Central memory CD8-positive, alpha-beta T cell (primary cell): ENCODE measurements around the gene OTUB2.

ENCODE experiments used
- ATAC-seq: fragments of 150-1000 bp; cut with Tn5 transposase; replicated peaks from 2 replicates; pipeline ENCODE4 v1.10.0; 2022; ENCODE audit warnings: mild to moderate bottlenecking, moderate FRiP score, moderate number of reproducible peaks; ENCODE audit not compliant: poor library complexity, severe bottlenecking; ENCODE audit errors: extremely low read depth
- DNase-seq, 2 donors: peaks; one replicate each; pipeline ENCODE4 v3.0.0; 2021; ENCODE audit warnings: low spot score in 2 of 2
- H3K27ac Mint-ChIP-seq: one replicate; pipeline ENCODE4 v1.8.0; 2022; ENCODE audit warnings: low read depth, mild to moderate bottlenecking, moderate library complexity, mixed read lengths
- H3K27me3 Mint-ChIP-seq: one replicate; pipeline ENCODE4 v1.8.0; 2022; ENCODE audit warnings: mixed read lengths
- H3K36me3 Mint-ChIP-seq: one replicate; pipeline ENCODE4 v1.8.0; 2022; ENCODE audit warnings: mild to moderate bottlenecking, moderate library complexity, mixed read lengths; ENCODE audit not compliant: insufficient read depth
- H3K4me1 Mint-ChIP-seq: one replicate; pipeline ENCODE4 v1.8.0; 2022; ENCODE audit warnings: mixed read lengths
- H3K4me3 Mint-ChIP-seq: one replicate; pipeline ENCODE4 v1.8.0; 2022; ENCODE audit warnings: mild to moderate bottlenecking, moderate library complexity, mixed read lengths
- H3K9me3 Mint-ChIP-seq: one replicate; pipeline ENCODE4 v1.8.0; 2022; ENCODE audit warnings: mixed read lengths

The OTUB2 gene

GRCh38 chr14:94029671-94030203, 3.6 kb downstream of the OTUB2 start:
- H3K4me3 Mint-ChIP-seq: no peak overlapping the region
- peaks cover 12% of the 10 kb centered on the region for H3K4me1 Mint-ChIP-seq
- no peaks in the 10 kb centered on the region for H3K9me3 Mint-ChIP-seq
- H3K27ac Mint-ChIP-seq: no peak overlapping the region
- ATAC-seq (no peak), DNase-seq (no peak)
- H3K36me3 Mint-ChIP-seq: peaks cover 3% of the 10 kb centered on the region
- no peaks in the 10 kb centered on the region for H3K27me3 Mint-ChIP-seq

GRCh38 chr14:94030571-94030970, 4.4 kb downstream of the OTUB2 start:
- ATAC-seq (no peak), DNase-seq (no peak)
- Mint-ChIP-seq H3K4me1 (peaks cover 12% of the 10 kb centered on the region), H3K27me3 (no peaks in the 10 kb centered on the region), H3K4me3 (no peak overlapping the region), H3K9me3 (no peaks in the 10 kb centered on the region), H3K36me3 (peaks cover 3% of the 10 kb centered on the region), H3K27ac (no peak overlapping the region)

GRCh38 chr14:94031161-94031882, 5.2 kb downstream of the OTUB2 start:
- ATAC-seq (no peak), DNase-seq (no peak)
- H3K9me3 Mint-ChIP-seq: no peaks in the 10 kb centered on the region
- no peaks in the 10 kb centered on the region for H3K36me3 Mint-ChIP-seq
- H3K27me3 Mint-ChIP-seq: no peaks in the 10 kb centered on the region
- peaks cover 7% of the 10 kb centered on the region for H3K4me1 Mint-ChIP-seq
- no peak overlapping the region for H3K27ac Mint-ChIP-seq
- H3K4me3 Mint-ChIP-seq: no peak overlapping the region

GRCh38 chr14:94031883-94032279, 5.7 kb downstream of the OTUB2 start:
- DNase-seq: no peak
- ATAC-seq: no peak
- Mint-ChIP-seq H3K27ac (no peak overlapping the region), H3K36me3 (no peaks in the 10 kb centered on the region), H3K27me3 (no peaks in the 10 kb centered on the region), H3K4me1 (peaks cover 11% of the 10 kb centered on the region), H3K9me3 (no peaks in the 10 kb centered on the region), H3K4me3 (no peak overlapping the region)

GRCh38 chr14:94034886-94035285, 8.7 kb downstream of the OTUB2 start:
- H3K9me3 Mint-ChIP-seq: no peaks in the 10 kb centered on the region
- H3K27me3 Mint-ChIP-seq: no peaks in the 10 kb centered on the region
- H3K4me1 Mint-ChIP-seq: peaks cover 5% of the 10 kb centered on the region
- H3K4me3 Mint-ChIP-seq: no peak overlapping the region
- H3K27ac Mint-ChIP-seq: no peak overlapping the region
- DNase-seq (no peak), ATAC-seq (no peak)
- peaks cover 2% of the 10 kb centered on the region for H3K36me3 Mint-ChIP-seq

- no peak overlapping the region for H3K27ac Mint-ChIP-seq
- H3K9me3 Mint-ChIP-seq: no peaks in the 10 kb centered on the region
- H3K27me3 Mint-ChIP-seq: no peaks in the 10 kb centered on the region
- DNase-seq (peak; percentile 55 to 73), ATAC-seq (peak; percentile 98)
- H3K4me1 Mint-ChIP-seq: peaks cover 5% of the 10 kb centered on the region
- no peak overlapping the region for H3K4me3 Mint-ChIP-seq
- peaks cover 8% of the 10 kb centered on the region for H3K36me3 Mint-ChIP-seq
Observed at GRCh38 chr14:94036313-94037167, 10.4 kb downstream of the OTUB2 start.

- ATAC-seq (no peak), DNase-seq (no peak)
- peaks cover 5% of the 10 kb centered on the region for H3K4me1 Mint-ChIP-seq
- H3K36me3 Mint-ChIP-seq: peaks cover 11% of the 10 kb centered on the region
- H3K27me3 Mint-ChIP-seq: no peaks in the 10 kb centered on the region
- no peak overlapping the region for H3K27ac Mint-ChIP-seq
- no peak overlapping the region for H3K4me3 Mint-ChIP-seq
- H3K9me3 Mint-ChIP-seq: no peaks in the 10 kb centered on the region
Observed at GRCh38 chr14:94037954-94038353, 11.8 kb downstream of the OTUB2 start.

- ATAC-seq (no peak), DNase-seq (no peak)
- no peaks in the 10 kb centered on the region for H3K9me3 Mint-ChIP-seq
- no peak overlapping the region for H3K27ac Mint-ChIP-seq
- H3K4me3 Mint-ChIP-seq: no peak overlapping the region
- peaks cover 5% of the 10 kb centered on the region for H3K4me1 Mint-ChIP-seq
- no peaks in the 10 kb centered on the region for H3K27me3 Mint-ChIP-seq
- H3K36me3 Mint-ChIP-seq: peaks cover 15% of the 10 kb centered on the region
Observed at GRCh38 chr14:94038510-94038909, 12.4 kb downstream of the OTUB2 start.

GRCh38 chr14:94038921-94039629, 12.9 kb downstream of the OTUB2 start:
- no peak for DNase-seq
- H3K36me3 Mint-ChIP-seq: peaks cover 19% of the 10 kb centered on the region

GRCh38 chr14:94040247-94040646, 14.1 kb downstream of the OTUB2 start:
- Mint-ChIP-seq H3K9me3 (no peaks in the 10 kb centered on the region), H3K36me3 (peaks cover 29% of the 10 kb centered on the region), H3K4me1 (peaks cover 7% of the 10 kb centered on the region), H3K4me3 (no peak overlapping the region), H3K27ac (peak overlapping the region; percentile 18), H3K27me3 (no peaks in the 10 kb centered on the region)
- no peak for ATAC-seq
- DNase-seq: no peak

More at GRCh38 chr14:94038921-94039629, 12.9 kb downstream of the OTUB2 start:
- Mint-ChIP-seq H3K27me3 (no peaks in the 10 kb centered on the region), H3K4me3 (no peak overlapping the region), H3K4me1 (peaks cover 5% of the 10 kb centered on the region), H3K27ac (no peak overlapping the region), H3K9me3 (no peaks in the 10 kb centered on the region)
- no peak for ATAC-seq

GRCh38 chr14:94040796-94041195, 14.7 kb downstream of the OTUB2 start:
- peak overlapping the region; percentile 18 for H3K27ac Mint-ChIP-seq
- peaks cover 35% of the 10 kb centered on the region for H3K36me3 Mint-ChIP-seq
- H3K4me1 Mint-ChIP-seq: peaks cover 13% of the 10 kb centered on the region
- no peak overlapping the region for H3K4me3 Mint-ChIP-seq
- no peaks in the 10 kb centered on the region for H3K9me3 Mint-ChIP-seq
- DNase-seq: no peak
- ATAC-seq: no peak
- H3K27me3 Mint-ChIP-seq: no peaks in the 10 kb centered on the region

- Mint-ChIP-seq H3K4me1 (peaks cover 10% of the 10 kb centered on the region), H3K4me3 (no peak overlapping the region), H3K9me3 (no peaks in the 10 kb centered on the region), H3K27me3 (no peaks in the 10 kb centered on the region), H3K36me3 (peaks cover 36% of the 10 kb centered on the region), H3K27ac (no peak overlapping the region)
- ATAC-seq (no peak), DNase-seq (no peak)
Observed at GRCh38 chr14:94041551-94042346, 15.6 kb downstream of the OTUB2 start.
